Prostate gland (tissue), 2 donors: ENCODE data around the gene TIA1.
"Not testable (repeated sequence)": the region's sequence is repeated elsewhere in the genome, so short reads cannot be mapped to it uniquely, and the experiment has no call there.

Experiments used
- POLR2A ChIP-seq: fragments of 450-650 bp; IDR thresholded peaks from one replicate; pipeline ENCODE4 v1.6.1; 2016; ENCODE audit warnings: antibody characterized with exemption, mild to moderate bottlenecking
- TF ChIP-seq, protein P1 (sequence below), 4 experiments: fragments of 200-600 bp in 2 of 4; fragments of 450-650 bp in 2 of 4; sonication (generic) in 2 of 4; IDR thresholded peaks; 1 replicate in 3 of 4; 2 replicates in 1 of 4; pipeline ENCODE4 v1.5.1; 2016 to 2019; ENCODE audit warnings: antibody characterized with exemption in 4 of 4, mild to moderate bottlenecking in 2 of 4, moderate library complexity in 2 of 4

DNA sequence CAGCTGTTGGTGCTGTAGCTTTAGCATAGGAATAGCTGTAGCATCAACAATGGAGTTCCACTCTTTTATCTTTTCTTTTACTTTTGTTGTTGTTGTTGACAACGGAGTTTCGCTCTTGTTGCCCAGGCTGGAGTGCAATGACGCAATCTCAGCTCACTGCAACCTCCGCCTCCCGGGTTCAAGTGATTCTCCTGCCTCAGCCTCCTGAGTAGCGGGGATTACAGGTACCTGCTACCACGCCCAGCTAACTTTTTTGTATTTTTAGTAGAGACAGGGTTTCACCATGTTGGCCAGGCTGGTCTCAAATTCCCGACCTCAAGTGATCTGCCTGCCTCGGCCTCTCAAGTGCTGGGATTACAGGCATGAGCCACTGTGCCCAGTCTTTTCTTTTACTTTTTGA lies 61.3 kb downstream of the TIA1 start:
- TF ChIP-seq POLR2A = not testable (repeated sequence)
- TF ChIP-seq, protein P1, sequence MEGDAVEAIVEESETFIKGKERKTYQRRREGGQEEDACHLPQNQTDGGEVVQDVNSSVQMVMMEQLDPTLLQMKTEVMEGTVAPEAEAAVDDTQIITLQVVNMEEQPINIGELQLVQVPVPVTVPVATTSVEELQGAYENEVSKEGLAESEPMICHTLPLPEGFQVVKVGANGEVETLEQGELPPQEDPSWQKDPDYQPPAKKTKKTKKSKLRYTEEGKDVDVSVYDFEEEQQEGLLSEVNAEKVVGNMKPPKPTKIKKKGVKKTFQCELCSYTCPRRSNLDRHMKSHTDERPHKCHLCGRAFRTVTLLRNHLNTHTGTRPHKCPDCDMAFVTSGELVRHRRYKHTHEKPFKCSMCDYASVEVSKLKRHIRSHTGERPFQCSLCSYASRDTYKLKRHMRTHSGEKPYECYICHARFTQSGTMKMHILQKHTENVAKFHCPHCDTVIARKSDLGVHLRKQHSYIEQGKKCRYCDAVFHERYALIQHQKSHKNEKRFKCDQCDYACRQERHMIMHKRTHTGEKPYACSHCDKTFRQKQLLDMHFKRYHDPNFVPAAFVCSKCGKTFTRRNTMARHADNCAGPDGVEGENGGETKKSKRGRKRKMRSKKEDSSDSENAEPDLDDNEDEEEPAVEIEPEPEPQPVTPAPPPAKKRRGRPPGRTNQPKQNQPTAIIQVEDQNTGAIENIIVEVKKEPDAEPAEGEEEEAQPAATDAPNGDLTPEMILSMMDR (IDR thresholded peaks at IDR 0.05) = not testable (repeated sequence)
